GM19238 (cell line): ENCODE data around the gene ATP11C.
"Not testable (repeated sequence)": the region's sequence is repeated elsewhere in the genome, so short reads cannot be mapped to it uniquely, and the experiment has no call there.

Source experiments
- DNase-seq: peaks from one replicate; pipeline ENCODE4 v3.0.0; 2011; ENCODE audit warnings: low spot score; ENCODE audit not compliant: insufficient read length

ATP11C gene

DNA sequence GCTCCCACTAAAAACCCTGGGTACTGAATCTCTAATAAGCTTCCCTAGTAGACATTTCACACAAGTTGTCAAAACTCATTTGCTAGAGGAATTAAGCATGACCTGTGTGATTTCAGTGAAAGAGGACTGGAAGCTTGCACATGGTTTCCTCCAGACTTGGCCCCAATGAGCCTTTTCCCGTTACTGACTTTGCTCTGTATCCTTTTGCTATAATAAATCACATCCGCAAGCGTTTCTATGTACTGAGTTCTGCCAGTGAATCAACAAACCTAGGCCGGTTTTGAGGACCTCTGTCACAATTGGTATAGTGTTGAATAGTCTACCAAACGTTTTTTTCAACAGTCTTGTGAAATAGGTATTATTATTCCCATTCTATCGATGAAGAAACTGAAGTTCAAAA, 8.2 kb downstream of the ATP11C start:
- no peak for DNase-seq

DNA sequence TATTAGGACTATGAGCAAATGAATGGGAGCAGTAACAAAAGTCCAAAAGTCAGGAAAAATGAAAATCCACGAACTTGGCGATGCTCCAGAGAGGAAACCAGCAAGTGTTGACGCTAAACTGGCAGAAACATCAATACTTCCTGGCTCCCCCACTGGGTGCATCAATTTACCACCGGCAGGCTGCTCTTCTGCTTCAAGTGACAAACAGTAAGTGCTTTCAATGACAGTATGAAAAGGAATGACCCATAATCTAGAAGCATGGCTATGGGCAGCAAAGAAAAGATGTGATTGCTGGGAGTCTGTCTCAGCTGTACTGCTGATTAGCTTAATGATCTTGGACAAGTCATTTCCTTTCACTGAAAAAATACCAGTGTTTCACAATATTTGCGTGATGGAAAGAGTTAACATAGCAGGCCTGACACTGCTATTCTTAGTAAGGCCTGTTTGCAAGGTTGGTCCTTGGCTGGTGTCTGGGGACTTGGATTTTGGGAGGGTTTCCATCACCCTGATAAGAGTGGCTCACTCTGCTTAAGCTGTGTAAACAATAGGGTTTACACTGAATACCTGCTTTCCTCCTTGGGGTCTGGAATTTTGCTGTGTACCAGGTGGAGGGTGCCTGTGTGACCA, 8.7 kb downstream of the ATP11C start:
- DNase-seq = no peak

DNA sequence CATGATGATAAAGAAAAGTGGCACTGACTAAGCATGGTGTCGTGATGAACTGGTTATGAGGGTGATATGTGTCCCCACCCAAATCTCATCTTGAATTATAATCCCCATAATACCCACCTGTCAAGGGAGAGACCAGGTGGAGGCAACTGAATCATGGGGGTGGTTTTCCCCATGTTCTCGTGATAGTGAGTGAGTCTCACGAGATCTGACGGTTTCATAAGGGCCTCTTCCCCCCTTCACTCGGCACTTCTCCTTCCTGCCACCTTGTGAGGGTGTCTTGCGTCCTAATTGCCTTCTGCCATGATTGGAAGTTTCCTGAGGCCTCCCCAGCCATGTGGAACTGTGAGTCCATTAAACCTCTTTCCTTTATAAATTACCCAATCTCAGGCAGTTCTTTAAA, 11.7 kb downstream of the ATP11C start:
- DNase-seq = not testable (repeated sequence)

- no peak for DNase-seq
Observed at GRCh38 chrX:139920316-139920715, 12.5 kb downstream of the ATP11C start.

DNA sequence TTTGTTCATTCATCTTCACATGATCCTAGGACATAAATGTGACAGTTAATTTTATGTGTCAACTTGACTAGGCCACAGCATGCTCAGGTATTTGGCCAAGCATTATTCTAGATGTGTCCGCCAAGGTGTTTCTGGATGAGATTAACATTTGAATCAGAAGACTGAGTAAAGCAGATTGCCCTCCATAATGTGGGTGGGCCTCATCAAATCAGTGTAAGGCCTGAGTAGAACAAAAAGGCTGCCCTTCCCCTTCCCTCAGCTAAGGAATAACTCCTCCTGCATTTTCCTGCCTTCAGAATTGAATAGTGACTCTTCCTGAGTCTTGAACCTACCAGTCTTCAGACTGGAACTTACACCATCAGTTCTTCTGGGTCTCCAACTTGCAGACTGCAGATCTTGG, 18.4 kb downstream of the ATP11C start:
- DNase-seq = no peak

GRCh38 chrX:139909712-139910111, 23.1 kb downstream of the ATP11C start:
- DNase-seq = no peak

DNA sequence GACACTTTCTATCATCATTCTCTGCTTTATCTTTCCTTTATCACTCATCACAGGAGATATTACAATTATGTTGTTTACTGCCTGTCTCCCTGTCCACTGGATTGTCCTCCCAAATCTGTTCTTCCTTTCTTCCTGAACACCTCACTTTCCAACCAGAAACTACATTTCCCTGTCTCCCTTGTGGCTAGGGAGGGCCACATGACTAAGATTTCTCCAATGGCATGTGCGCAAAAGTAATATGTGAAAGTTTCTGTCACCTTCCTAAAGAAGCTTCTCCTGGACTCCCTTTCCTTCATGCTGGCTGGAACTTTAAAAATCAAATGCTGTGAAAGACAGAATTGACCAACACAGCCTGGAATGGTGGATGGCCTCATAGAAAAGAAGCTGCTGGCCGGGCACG, 25.8 kb downstream of the ATP11C start:
- DNase-seq = no peak

DNA sequence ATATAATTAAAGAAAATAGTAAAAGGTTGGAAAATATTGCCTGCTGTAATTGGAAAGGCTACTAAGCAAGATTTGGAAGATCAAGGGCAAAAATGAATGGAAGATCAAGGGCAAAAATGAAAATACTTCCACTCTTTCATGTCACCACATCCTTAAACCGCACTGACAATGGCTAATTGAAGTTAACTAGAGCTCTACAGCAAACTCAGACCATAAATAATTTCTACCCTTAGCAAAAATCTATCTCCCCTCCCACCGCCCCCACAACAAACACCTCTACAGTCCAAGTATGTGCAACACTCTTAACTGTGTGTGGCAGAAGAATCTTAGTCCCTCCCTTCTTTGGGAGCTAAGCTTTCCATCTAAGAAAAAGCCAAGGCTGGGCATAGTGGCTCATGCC, 27.1 kb downstream of the ATP11C start:
- no peak for DNase-seq

DNA sequence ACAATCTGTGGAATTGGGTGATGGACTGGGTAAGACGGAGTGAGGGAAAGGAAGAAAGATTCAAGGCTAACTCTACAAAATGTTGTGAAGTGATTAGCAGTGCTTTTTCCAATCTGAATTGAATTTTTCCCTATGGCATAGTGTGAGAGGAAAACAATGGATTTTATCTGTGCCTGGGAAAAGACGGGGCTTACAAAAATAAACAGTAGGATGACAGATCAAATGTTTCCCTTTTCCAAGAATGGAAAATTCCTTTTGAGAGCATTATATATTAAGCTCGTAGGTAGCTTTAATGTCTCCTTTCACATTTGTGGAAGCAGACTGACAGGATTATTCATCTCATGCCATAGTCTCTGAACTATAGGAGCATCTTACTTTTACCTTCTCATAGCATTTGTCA, 27.8 kb downstream of the ATP11C start:
- no peak for DNase-seq

GRCh38 chrX:139903210-139903609, 29.6 kb downstream of the ATP11C start:
- DNase-seq = no peak

DNA sequence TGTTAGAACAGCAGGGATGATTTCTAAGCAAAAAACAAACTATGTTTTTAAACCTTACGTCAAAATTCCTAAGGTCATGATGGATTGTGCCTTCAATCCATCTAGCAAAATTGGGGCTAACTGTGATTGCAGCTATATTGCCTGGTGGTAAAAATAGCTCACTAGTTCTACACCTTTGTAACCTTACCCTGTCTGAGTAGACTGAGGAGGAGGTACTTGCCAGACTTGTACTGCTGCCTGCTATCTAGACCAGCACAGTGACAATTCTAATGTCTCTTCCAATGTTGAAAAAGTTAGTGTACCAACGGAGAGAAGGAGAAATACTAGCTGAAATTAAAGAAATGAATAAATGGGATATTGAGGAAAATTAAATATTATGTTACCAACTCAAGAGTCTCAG, 30.3 kb downstream of the ATP11C start:
- no peak for DNase-seq

GRCh38 chrX:139898334-139898733, 34.5 kb downstream of the ATP11C start:
- no peak for DNase-seq

DNA sequence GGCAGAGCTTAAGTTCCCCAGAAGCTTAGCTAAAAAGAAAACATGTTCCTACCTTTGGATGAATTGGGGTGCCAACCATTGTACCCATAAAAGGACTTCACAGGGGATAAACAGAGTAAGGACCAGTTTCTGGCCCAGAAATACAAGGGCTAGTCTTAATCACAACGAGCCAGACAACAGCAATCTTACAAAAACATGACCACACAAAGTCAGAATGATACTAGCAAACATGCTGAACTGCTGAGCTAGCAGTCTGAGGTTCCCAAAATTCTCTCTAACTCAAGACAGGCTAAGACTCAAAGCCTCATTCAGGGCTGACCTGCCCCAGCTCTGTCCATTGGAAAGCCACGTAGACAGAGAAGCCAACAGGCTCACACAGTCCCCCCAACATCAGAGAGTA, 40.3 kb downstream of the ATP11C start:
- no peak for DNase-seq

DNA sequence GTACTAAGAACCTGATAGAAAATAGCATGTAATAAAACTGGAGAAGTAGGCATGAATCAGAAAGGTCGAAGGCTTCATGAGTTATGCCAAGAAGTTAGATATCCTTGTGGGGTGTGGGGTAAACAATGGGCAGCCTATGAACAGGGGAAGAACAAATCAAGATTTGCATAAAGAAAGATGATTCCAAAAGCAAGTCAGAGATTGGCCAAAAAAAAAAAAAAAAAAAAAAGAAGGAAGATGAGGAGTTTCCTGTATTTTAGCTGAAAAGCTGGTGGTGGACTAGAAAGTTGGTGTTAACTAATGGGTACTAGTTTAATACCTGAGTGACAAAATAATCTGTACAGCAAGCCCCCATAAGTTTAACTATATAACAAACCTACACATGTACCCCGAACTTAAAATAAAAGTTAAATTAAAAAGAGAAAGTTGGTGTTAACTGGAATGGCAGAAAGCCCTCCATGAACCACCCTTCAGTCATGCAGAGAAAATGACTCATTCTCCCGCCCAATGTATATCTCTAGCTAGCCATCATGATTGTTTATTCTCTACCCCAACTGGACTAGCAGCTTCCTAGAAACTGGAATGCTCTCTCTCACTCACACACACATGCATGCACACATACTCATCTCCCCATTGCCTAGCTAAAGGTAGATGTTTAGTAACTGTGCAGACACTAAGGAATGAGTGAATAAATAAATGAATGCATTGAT, 41.7 kb downstream of the ATP11C start:
- no peak for DNase-seq

GRCh38 chrX:139889760-139890159, 43.1 kb downstream of the ATP11C start:
- DNase-seq = no peak

- no peak for DNase-seq
Observed at GRCh38 chrX:139883984-139884383, 48.9 kb downstream of the ATP11C start.

DNA sequence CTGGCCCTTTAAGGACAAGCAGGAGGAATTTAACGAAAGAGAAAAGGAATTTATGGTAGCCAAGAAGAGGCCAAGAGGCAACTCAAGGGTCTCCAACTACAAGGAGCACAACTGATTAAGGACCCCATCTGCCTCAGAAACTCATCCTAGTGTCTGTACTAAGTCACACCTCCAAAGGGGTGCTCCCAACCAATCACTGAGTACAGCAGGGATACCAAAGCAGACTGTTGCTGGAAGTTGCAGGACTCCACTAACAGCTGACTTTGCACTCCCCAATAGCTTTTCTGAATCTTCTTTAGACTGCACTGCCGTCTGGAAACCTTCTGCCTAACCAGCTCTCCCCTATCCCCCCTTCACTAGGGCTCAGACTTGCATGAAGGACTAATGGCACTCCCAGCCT, 50.6 kb downstream of the ATP11C start:
- DNase-seq = no peak

DNA sequence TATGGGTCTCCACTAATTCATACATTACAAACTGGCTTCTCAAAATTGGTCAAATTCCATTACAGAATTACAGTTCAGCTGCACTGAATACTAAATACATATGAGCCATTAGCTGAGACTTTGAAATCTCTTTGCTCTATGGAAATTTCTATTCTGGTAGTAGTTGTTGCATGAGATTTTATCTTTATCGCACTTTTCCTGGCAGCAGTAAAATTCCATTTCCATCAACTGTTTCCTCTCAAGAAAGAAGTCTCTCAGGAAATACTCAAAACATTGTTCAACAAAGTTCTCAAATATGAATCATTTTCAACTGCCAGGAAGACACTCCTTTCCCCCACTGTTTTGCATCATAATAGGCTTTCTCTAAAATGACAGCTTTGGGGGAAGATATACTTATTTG, 51.3 kb downstream of the ATP11C start:
- no peak for DNase-seq

- DNase-seq = no peak
Observed at GRCh38 chrX:139881130-139881529, 51.7 kb downstream of the ATP11C start.

- DNase-seq = no peak
Observed at GRCh38 chrX:139877710-139878414, 55.0 kb downstream of the ATP11C start.

DNA sequence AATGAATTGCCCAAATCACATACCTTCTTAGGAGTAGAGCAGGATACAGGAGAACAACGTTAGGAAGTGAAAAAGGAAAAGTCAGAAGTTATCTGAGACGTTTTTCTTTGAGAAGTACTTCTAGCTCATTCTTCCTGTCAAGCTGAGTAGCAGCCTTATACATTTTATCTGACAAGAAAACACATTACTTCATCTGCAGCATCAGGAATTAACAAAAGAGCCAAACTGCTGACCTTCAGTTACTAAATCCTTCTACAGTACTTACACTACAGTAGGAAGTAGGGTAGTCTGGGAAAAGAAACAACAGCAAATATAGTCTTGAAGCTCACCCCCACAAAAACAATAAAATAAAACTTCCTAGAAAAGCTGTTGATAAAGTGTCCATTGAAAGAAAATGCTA, 57.0 kb downstream of the ATP11C start:
- DNase-seq = no peak

GRCh38 chrX:139869796-139870195, 63.1 kb downstream of the ATP11C start:
- no peak for DNase-seq

DNA sequence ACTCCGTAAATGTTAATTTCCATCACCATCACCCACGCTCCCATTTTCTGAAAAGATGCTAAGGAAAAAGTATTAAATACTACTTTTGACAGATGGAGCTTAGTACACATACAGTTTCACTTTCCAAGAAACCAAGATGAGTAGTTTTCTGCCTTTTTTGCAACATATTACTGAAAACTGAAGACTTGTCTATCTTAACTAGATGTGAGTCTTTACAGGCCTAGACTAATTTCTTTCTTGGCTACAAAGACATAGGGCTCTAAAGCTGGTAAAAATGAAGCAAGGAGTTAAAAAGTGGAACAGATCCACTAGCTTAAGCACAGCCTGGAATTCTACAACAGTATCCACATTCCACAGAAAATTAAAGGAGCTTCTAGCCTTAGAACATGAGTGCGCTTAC, 68.2 kb downstream of the ATP11C start:
- DNase-seq = no peak
